Hepatocyte (in vitro differentiated cells): ENCODE data around the gene AOAH.

Experiments
- CTCF ChIP-seq: fragments of 200-600 bp; sonication (generic); IDR thresholded peaks from 2 replicates; pipeline ENCODE4 v1.5.1; 2016; ENCODE audit warnings: antibody characterized with exemption, mild to moderate bottlenecking; ENCODE audit not compliant: poor library complexity
- EZH2phosphoT487 ChIP-seq: fragments of 200-600 bp; sonication (generic); IDR thresholded peaks from one replicate; pipeline ENCODE4 v1.6.1; 2018; ENCODE audit warnings: antibody characterized with exemption, mild to moderate bottlenecking, low read depth, moderate library complexity; ENCODE audit not compliant: unreplicated experiment, severe bottlenecking

- TF ChIP-seq CTCF, result no peak
- TF ChIP-seq EZH2phosphoT487, result no peak
Observed at GRCh38 chr7:36497775-36498174, 226.5 kb downstream of the AOAH start.
